Epithelial cell of proximal tubule (primary cell): Measurements from ENCODE around the gene MORN1. TPM values are rescaled to one million over a fixed set of nuclear protein-coding genes. Genes with fewer than 3 reads are reported as not detected.

Experiments
- DNase-seq: peaks from one replicate; pipeline ENCODE4 v3.0.0-alpha.2; 2011; ENCODE audit warnings: low read depth
- H3K4me3 ChIP-seq: 2 replicates; pipeline ENCODE4 v1.5.1; 2011; ENCODE audit warnings: low read depth, mild to moderate bottlenecking, low read length
- CTCF ChIP-seq: conservative IDR thresholded peaks from 2 replicates; pipeline ENCODE4 v1.5.1; 2012; ENCODE audit warnings: low read depth, mild to moderate bottlenecking, low read length
- total RNA-seq: library from RNA; depleted of rRNA; stranded (reverse); fragments of >200 nt; gene quantifications from 2 replicates; pipeline ENCODE4 v1.2.3, GENCODE V29; 2015

Gene MORN1
- total RNA-seq, 1 donor from 2014 or later = 8.1 TPM

- TF ChIP-seq CTCF = no peak
- DNase-seq = no peak
- H3K4me3 ChIP-seq = no peak overlapping the region
These were observed 72.8 kb downstream of the MORN1 start for GRCh38 chr1:2318314-2319278.

DNA sequence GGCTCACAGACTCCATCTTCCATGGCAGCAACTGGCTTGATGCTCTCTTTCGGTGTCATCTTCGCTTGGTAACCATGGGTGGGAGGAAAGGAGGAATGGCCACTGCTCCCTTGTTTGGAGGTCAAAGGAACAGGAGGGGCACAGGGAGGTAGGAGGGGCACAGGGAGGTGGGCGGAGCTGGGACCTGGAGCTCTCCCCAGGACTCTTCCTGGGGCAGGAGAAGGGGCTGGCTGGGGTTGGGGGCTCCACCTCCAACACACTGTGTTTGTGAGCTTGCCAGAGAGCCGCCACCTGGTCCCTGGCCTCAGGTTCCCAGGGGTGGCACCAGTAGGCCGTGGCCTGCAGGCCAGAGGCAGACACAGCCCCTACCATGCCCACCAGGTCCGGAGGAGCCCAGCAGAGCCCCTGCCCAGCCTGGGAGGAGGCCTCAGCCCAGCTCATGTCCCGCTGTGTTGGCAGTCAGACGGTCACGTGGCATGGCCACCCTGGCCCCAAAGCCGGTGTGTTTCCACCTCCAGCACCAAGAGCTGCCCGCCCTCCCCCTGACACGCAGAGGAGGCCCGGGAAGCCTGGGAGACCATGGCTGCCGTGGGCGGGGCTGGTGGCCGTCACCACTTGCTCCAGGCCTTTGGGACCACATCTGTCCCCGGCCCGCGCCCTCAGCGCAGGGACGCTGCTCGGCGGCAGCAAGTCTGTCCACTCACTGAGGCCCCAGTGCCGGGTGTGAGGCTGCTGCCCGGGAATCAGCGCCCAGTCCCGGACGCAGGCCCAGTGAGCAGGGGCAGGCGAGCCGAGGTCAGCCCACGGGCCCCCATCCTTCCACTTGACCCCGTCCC lies 73.9 kb downstream of the MORN1 start:
- no peak for DNase-seq
- no peak overlapping the region for H3K4me3 ChIP-seq
- no peak for TF ChIP-seq CTCF

- no peak for TF ChIP-seq CTCF
- H3K4me3 ChIP-seq = no peak overlapping the region
- DNase-seq = no peak
These were observed 74.8 kb downstream of the MORN1 start for GRCh38 chr1:2316451-2316961.

DNA sequence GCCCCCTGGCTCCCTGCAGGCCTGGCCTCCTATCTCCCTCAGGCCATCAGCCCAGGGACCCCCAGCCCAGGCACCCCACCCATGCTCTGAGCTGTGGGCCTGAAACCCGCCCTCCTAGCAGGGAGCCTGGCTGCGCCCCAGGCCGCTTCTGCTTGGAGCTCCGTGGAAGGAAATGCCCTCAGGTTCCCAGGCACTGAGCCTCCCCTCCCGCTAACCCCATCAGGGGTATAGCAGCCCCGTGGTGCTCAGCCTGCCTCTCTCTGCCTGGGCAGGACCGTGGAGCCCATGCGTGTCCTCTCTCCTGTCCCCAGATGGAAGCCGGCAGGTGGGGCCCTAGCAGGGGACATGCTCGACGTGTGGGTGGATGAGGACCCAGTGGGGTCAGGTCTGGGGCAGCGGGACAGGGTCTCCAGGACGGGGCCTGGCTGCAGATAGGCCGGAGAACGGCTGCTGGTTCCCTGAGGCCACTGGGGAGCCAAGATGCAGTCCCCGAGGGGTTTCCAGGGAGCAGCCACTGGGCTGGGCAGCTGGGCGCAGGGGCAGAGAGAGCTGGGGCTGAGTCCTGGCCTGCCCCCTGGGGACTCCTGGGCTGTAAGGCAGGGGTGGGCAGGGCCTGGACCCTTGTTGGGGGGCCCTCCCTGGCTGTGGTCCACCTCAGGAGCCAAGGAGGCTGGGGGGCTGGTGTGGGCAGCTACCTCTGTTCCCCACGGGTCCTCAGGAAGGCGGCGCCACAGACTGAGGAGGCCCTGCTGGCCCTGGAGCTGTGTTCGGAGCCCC lies 75.5 kb downstream of the MORN1 start:
- TF ChIP-seq CTCF = no peak
- no peak overlapping the region for H3K4me3 ChIP-seq
- DNase-seq = no peak

GRCh38 chr1:2314803-2315673 lies 76.3 kb downstream of the MORN1 start:
- peak overlapping the region; percentile 55 for H3K4me3 ChIP-seq
- DNase-seq = no peak
- TF ChIP-seq CTCF = peak; percentile 47

DNA sequence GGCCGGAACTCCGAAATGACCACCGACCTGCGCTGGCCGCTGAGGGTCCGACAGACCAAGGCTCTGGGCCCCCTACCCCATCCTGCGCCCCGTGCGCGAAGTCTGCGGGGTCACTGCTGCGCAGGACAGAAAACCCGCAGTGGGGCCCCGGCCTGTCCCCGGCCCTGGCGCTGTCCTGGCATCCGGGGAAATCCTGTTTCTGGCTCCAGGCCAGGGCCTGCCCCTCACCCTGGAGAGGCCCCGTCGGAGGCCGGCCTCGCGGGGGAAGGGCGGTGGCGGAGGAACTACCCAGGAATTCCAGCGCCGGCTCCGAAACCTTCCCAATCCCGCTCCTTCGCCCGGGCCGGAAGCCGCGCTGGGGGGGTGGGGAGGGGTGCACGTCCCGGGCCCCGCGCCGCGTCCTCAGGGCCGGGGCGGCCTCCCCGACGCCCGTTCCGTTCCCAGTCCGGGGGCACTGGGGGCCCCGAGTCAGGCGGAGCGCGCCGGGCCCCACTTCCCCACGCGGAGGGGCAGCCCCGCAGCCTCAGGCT lies 77.0 kb downstream of the MORN1 start:
- TF ChIP-seq CTCF = no peak
- no peak for DNase-seq
- peak overlapping the region; percentile 55 for H3K4me3 ChIP-seq
